H1 (cell line): ENCODE results near the gene WFIKKN1. TPM values are rescaled to one million over a fixed set of nuclear protein-coding genes. Genes with fewer than 3 reads are reported as not detected.

ENCODE experiments used
- CTCF ChIA-PET: fragments of 300-600 bp; sonication (Branson Sonifier 250); formaldehyde crosslinking; loops from one replicate; lab custom pipeline; 2021; ENCODE audit not compliant: partially characterized antibody; lab: Charles Lee
- POLR2A ChIA-PET: fragments of 300-600 bp; sonication (Branson Sonifier 250); formaldehyde crosslinking; loops from one replicate; lab custom pipeline; 2021; ENCODE audit warnings: inconsistent platforms; ENCODE audit not compliant: partially characterized antibody; lab: Charles Lee
- DNase-seq, 2 experiments: peaks; one replicate each; pipeline versions ENCODE4 v3.0.0 to v3.0.0-alpha.2; 2010 to 2022; ENCODE audit warnings: low spot score in 2 of 2, low read depth in 1 of 2, mixed read lengths in 1 of 2
- FAIRE-seq: peaks from 2 replicates; lab custom pipeline; 2011; peaks lifted over from hg19 to GRCh38; lab: Jason Lieb, UNC
- H2AFZ ChIP-seq: 2 replicates; pipeline ENCODE4 v1.8.1; 2012; ENCODE audit warnings: low read length, inconsistent platforms
- H2AK5ac ChIP-seq: 2 replicates; pipeline ENCODE4 v1.6.1; 2013; ENCODE audit warnings: low read depth, low read length
- H2BK120ac ChIP-seq: replicated peaks from 2 replicates; pipeline ENCODE3; 2013; ENCODE audit warnings: low read depth, low read length, inconsistent platforms
- H2BK12ac ChIP-seq: 2 replicates; pipeline ENCODE4 v1.6.1; 2013; ENCODE audit warnings: low read depth, low read length
- H2BK15ac ChIP-seq: 2 replicates; pipeline ENCODE4 v1.6.1; 2013; ENCODE audit warnings: low read length
- H2BK20ac ChIP-seq: 2 replicates; pipeline ENCODE4 v1.6.1; 2013; ENCODE audit warnings: low read length
- H2BK5ac ChIP-seq: 2 replicates; pipeline ENCODE4 v1.6.1; 2013; ENCODE audit warnings: low read depth, low read length
- H3K14ac ChIP-seq: 2 replicates; pipeline ENCODE4 v1.6.1; 2013; ENCODE audit warnings: inconsistent platforms; ENCODE audit not compliant: insufficient read length
- H3K18ac ChIP-seq: 2 replicates; pipeline ENCODE4 v1.6.1; 2013; ENCODE audit warnings: low read length; ENCODE audit errors: extremely low read depth
- H3K23ac ChIP-seq: 2 replicates; pipeline ENCODE4 v1.6.1; 2013; ENCODE audit warnings: inconsistent platforms; ENCODE audit not compliant: insufficient read length
- H3K23me2 ChIP-seq: 2 replicates; pipeline ENCODE4 v1.6.1; 2013; ENCODE audit warnings: low read depth, low read length
- H3K27ac ChIP-seq: 2 replicates; pipeline ENCODE4 v1.6.1; 2011; ENCODE audit warnings: low read depth, low read length, inconsistent platforms
- H3K27me3 ChIP-seq, 4 experiments: replicated peaks in 1 of 4; 1 replicate in 1 of 4; 2 replicates in 3 of 4; pipeline versions ENCODE4 v1.6.1 to v1.8.1; 2011 to 2013; ENCODE audit warnings: low read length in 3 of 4, mild to moderate bottlenecking in 3 of 4, inconsistent platforms in 2 of 4, mixed read lengths in 2 of 4, moderate library complexity in 1 of 4; ENCODE audit not compliant: control insufficient read depth in 3 of 4, insufficient read depth in 3 of 4; ENCODE audit errors: extremely low read depth in 1 of 4
- H3K36me3 ChIP-seq, 4 experiments: 2 replicates each; pipeline versions ENCODE4 v1.6.1 to v1.8.1; 2011 to 2013; ENCODE audit warnings: mild to moderate bottlenecking in 4 of 4, low read length in 3 of 4, moderate library complexity in 2 of 4, control low read depth in 1 of 4, inconsistent platforms in 1 of 4; ENCODE audit not compliant: insufficient read depth in 4 of 4, control insufficient read depth in 2 of 4
- H3K4ac ChIP-seq: replicated peaks from 2 replicates; pipeline ENCODE3; 2013; ENCODE audit warnings: low read length, low read depth, mixed read lengths, inconsistent platforms; ENCODE audit not compliant: insufficient read length
- H3K4me1 ChIP-seq, 4 experiments: replicated peaks in 1 of 4; 1 replicate in 1 of 4; 2 replicates in 3 of 4; pipeline versions ENCODE4 v1.6.1 to v1.8.1; 2011 to 2013; ENCODE audit warnings: low read length in 3 of 4, inconsistent platforms in 2 of 4, mixed read lengths in 1 of 4; ENCODE audit not compliant: insufficient read depth in 4 of 4, control insufficient read depth in 3 of 4
- H3K4me2 ChIP-seq, 2 experiments: 2 replicates each; pipeline versions ENCODE4 v1.6.1 to v1.8.1; 2011 to 2013; ENCODE audit warnings: low read depth in 2 of 2, low read length in 2 of 2, control low read depth in 1 of 2, inconsistent platforms in 1 of 2, mild to moderate bottlenecking in 1 of 2; ENCODE audit not compliant: insufficient read depth in 1 of 2
- H3K4me3 ChIP-seq, 4 experiments: fragments of 200-600, 300-600 bp in 1 of 4; sonication (generic), shearing (Covaris generic), sonication (Bioruptor Twin) in 1 of 4; 2 replicates each; pipeline versions ENCODE4 v1.5.1 to v1.8.1; 2011 to 2016; ENCODE audit warnings: low read length in 4 of 4, low read depth in 3 of 4, control low read depth in 2 of 4, inconsistent platforms in 2 of 4, mild to moderate bottlenecking in 2 of 4, mixed read lengths in 1 of 4, moderate library complexity in 1 of 4; ENCODE audit not compliant: insufficient read depth in 2 of 4; ENCODE audit errors: extremely low read depth in 1 of 4
- H3K56ac ChIP-seq: replicated peaks from 2 replicates; pipeline ENCODE3; 2013; ENCODE audit warnings: low read depth, mild to moderate bottlenecking, mixed read lengths, low read length, inconsistent platforms; ENCODE audit not compliant: insufficient read length
- H3K79me1 ChIP-seq: 2 replicates; pipeline ENCODE4 v1.6.1; 2013; ENCODE audit warnings: low read depth, low read length, control low read depth
- H3K79me2 ChIP-seq, 2 experiments: 2 replicates each; pipeline versions ENCODE4 v1.6.1 to v1.8.1; 2012 to 2013; ENCODE audit warnings: low read length in 2 of 2, mild to moderate bottlenecking in 2 of 2, inconsistent platforms in 1 of 2; ENCODE audit not compliant: insufficient read depth in 2 of 2, control insufficient read depth in 1 of 2
- H3K9ac ChIP-seq, 4 experiments: replicated peaks in 1 of 4; 1 replicate in 1 of 4; 2 replicates in 3 of 4; pipeline versions ENCODE4 v1.6.1 to v1.8.1; 2011 to 2013; ENCODE audit warnings: low read depth in 3 of 4, low read length in 3 of 4, control low read depth in 2 of 4, mild to moderate bottlenecking in 2 of 4, moderate library complexity in 2 of 4, inconsistent platforms in 1 of 4; ENCODE audit errors: extremely low read depth in 1 of 4
- H3K9me3 ChIP-seq, 2 experiments: 2 replicates each; pipeline versions ENCODE4 v1.6.1 to v1.8.1; 2012 to 2013; ENCODE audit warnings: mild to moderate bottlenecking in 2 of 2, moderate library complexity in 2 of 2, control low read depth in 1 of 2, inconsistent platforms in 1 of 2, low read depth in 1 of 2, low read length in 1 of 2, mixed read lengths in 1 of 2; ENCODE audit not compliant: insufficient read depth in 2 of 2
- H4K20me1 ChIP-seq, 2 experiments: replicated peaks in 1 of 2; 2 replicates each; pipeline versions ENCODE3 to v1.8.1; 2011 to 2013; ENCODE audit warnings: inconsistent platforms in 2 of 2, low read length in 2 of 2, mild to moderate bottlenecking in 1 of 2; ENCODE audit not compliant: insufficient read depth in 2 of 2, control insufficient read depth in 1 of 2
- H4K5ac ChIP-seq: 2 replicates; pipeline ENCODE4 v1.6.1; 2013; ENCODE audit warnings: low read length, low read depth, mixed read lengths, inconsistent platforms; ENCODE audit not compliant: insufficient read length
- H4K8ac ChIP-seq: 2 replicates; pipeline ENCODE4 v1.8.0; 2013; ENCODE audit warnings: mild to moderate bottlenecking, moderate library complexity, low read length, inconsistent platforms; ENCODE audit not compliant: insufficient read depth; ENCODE audit errors: extremely low read depth
- H4K91ac ChIP-seq: replicated peaks from 2 replicates; pipeline ENCODE3; 2013; ENCODE audit warnings: low read length, mixed read lengths, inconsistent platforms; ENCODE audit not compliant: insufficient read length
- ASH2L ChIP-seq: fragments of 200-600, 300-600 bp; sonication (generic); IDR thresholded peaks from one replicate; pipeline ENCODE4 v1.7.1; 2017; ENCODE audit warnings: low read length
- BCL11A ChIP-seq, 2 experiments: IDR thresholded peaks; one replicate each; pipeline ENCODE4 v1.6.1; 2011; ENCODE audit warnings: low read depth in 2 of 2, low read length in 2 of 2, mild to moderate bottlenecking in 2 of 2
- BRCA1 ChIP-seq: IDR thresholded peaks from 2 replicates; pipeline ENCODE4 v1.6.1; 2012; ENCODE audit warnings: low read depth, low read length, improper control_type of control experiment
- FOSL1 ChIP-seq: IDR thresholded peaks from 2 replicates; pipeline ENCODE4 v1.6.1; 2011; ENCODE audit warnings: mild to moderate bottlenecking, low read depth, low read length, moderate library complexity; ENCODE audit not compliant: insufficient read depth
- HDAC2 ChIP-seq, 2 experiments: fragments of 300-600 bp in 1 of 2; sonication (generic) in 1 of 2; IDR thresholded peaks; 2 replicates each; pipeline ENCODE4 v1.6.1; 2011 to 2012; ENCODE audit warnings: low read depth in 2 of 2, low read length in 2 of 2, mild to moderate bottlenecking in 2 of 2, moderate library complexity in 2 of 2, borderline replicate concordance in 1 of 2, inconsistent platforms in 1 of 2
- HDAC6 ChIP-seq: IDR thresholded peaks from one replicate; pipeline ENCODE4 v1.7.1; 2012; ENCODE audit warnings: low read depth, mild to moderate bottlenecking, inconsistent platforms, low read length, moderate library complexity
- RNF2 ChIP-seq: fragments of 200-900, 300-1000 bp; sonication (generic); IDR thresholded peaks from 2 replicates; pipeline ENCODE4 v1.7.1; 2016; ENCODE audit warnings: borderline replicate concordance, low read depth, mild to moderate bottlenecking, antibody characterized with exemption, low read length; ENCODE audit not compliant: poor library complexity, severe bottlenecking; ENCODE audit errors: missing control alignments
- SIN3A ChIP-seq, 2 experiments: IDR thresholded peaks in 1 of 2; conservative IDR thresholded peaks in 1 of 2; 2 replicates each; pipeline ENCODE4 v1.6.1; 2011 to 2012; ENCODE audit warnings: low read length in 2 of 2, improper control_type of control experiment in 1 of 2, low read depth in 1 of 2, mild to moderate bottlenecking in 1 of 2
- WGBS, 2 experiments: shearing (Covaris generic) in 1 of 2; methylation state at CpG; one replicate each; pipeline versions ENCODE4 v1.1.6 to v1.1.7; 2013 to 2015; ENCODE audit warnings: low lambda C conversion rate in 2 of 2, mixed read lengths in 2 of 2, inconsistent platforms in 1 of 2, low coverage in 1 of 2, missing lambda C conversion rate in 1 of 2; ENCODE audit not compliant: insufficient replicate concordance in 2 of 2, insufficient coverage in 1 of 2, insufficient read length in 1 of 2; ENCODE audit errors: extremely low coverage in 1 of 2, missing lambda C conversion rate in 1 of 2; 5-methylcytosine and 5-hydroxymethylcytosine counted together
- polyA plus RNA-seq, 7 experiments: library from polyadenylated mRNA; depleted of rRNA in 3 of 7; stranded (reverse) in 5 of 7; unstranded in 2 of 7; fragments of >200 nt in 5 of 7; fragments of 200-250 nt in 2 of 7; gene quantifications; 1 replicate in 5 of 7; 2 replicates in 1 of 7; 4 replicates in 1 of 7; pipeline versions ENCODE4 v1.2.1 to v1.2.3, GENCODE V29; 2011 to 2013; ENCODE audit warnings: missing spikeins in 2 of 7, mixed read lengths in 2 of 7
- total RNA-seq: library from RNA; stranded (reverse); fragmentation: NEBNext Ultra II Directional; extraction: Animal tissue kit (Norgen Biotek cat#: 25700); gene quantifications from 2 replicates; pipeline ENCODE4 v1.2.1, GENCODE V29; 2021
- TF ChIP-seq, protein P1 (sequence below): IDR thresholded peaks from 2 replicates; pipeline ENCODE4 v1.6.1; 2012; ENCODE audit warnings: inconsistent platforms

Gene WFIKKN1
- total and polyA plus RNA-seq, 2 of the 8 experiments (the other 6 are each of a cell fraction or from before 2014, with no cell fraction given): 11.4 to 15.8 TPM

DNA sequence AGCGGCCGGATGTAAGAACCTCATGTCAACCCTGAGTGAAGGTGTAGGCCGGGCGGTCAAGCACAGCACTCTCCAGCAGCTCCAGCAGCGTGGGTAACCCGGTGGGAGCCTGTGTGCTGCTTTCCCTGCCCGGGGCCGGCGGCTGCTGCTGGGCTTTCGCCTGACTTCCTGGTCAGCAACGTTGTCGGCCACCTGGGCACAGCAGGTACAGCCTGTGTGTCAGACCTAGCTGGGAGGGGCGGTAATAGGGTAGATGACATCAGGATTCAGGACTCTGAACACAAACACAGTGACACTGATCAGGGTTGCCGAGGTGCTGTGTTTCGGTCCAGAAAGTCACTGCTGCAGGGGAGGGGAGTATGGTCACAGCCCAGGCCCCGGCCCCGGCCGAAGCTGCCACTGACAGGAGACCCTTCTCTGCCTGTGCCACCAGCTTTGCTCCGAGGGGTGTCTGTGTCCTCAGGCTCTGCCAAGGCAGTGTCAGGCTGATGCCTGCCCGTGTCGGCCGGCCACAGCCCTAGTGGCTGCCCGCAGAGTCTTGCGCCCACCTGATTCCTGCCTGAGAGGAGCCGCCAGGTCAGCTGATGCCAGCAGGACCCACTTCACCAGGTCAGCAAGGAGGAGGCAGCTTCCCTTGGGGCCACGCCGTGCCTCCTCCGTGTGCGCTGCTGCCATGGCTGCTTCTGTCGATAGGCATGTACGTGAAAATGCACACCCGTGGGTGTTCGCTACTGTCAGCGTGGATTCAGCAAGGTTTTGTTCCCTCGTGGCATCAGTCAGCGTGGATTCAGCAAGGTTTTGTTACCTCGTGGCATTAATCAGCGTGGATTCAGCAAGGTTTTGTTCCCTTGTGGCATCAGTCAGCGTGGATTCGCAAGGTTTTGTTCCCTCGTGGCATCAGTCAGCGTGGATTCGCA is 31.7 kb upstream of the WFIKKN1 start:
- Histone ChIP-seq H3K4ac (no peak overlapping the region), H3K79me2 (peaks cover 3 to 5% of the 10 kb centered on the region in 2 experiments; a peak in 2 of 4 replicates), H3K4me1 (peaks cover 0 to 2% (median 0%) of the 10 kb centered on the region in 4 experiments; a peak in 1 of 7 replicates), H4K8ac (no peak overlapping the region; the same call in 1 of the 2 replicates), H4K91ac (no peak overlapping the region), H4K20me1 (peaks cover 10 to 13% of the 10 kb centered on the region in 2 experiments), H3K18ac (no peak overlapping the region), H3K23me2 (no peaks in the 10 kb centered on the region), H3K27ac (no peak overlapping the region), H2BK12ac (no peak overlapping the region), H2BK15ac (no peak overlapping the region), H2BK20ac (no peak overlapping the region), H2BK120ac (no peak overlapping the region), H3K56ac (no peak overlapping the region), H4K5ac (no peak overlapping the region), H3K14ac (no peak overlapping the region), H2BK5ac (0 out of 2 replicates have a peak overlapping the region, but pooled peaks have one; percentile 5), H3K4me3 (no peak overlapping the region), H3K36me3 (peaks cover 0 to 3% (median under 1%) of the 10 kb centered on the region in 4 experiments; a peak in 2 of 8 replicates), H3K4me2 (no peak overlapping the region), H3K23ac (no peak overlapping the region), H2AK5ac (no peak overlapping the region), H3K9me3 (peaks cover 0 to 4% of the 10 kb centered on the region in 2 experiments; a peak in 1 of 4 replicates), H3K9ac (no peak overlapping the region), H3K79me1 (peaks cover 10% of the 10 kb centered on the region; the same call in 1 of the 2 replicates), H2AFZ (no peak overlapping the region), H3K27me3 (peaks cover 0 to 3% (median under 1%) of the 10 kb centered on the region in 4 experiments; a peak in 3 of 7 replicates)
- DNase-seq (no peak), FAIRE-seq (no peak)
- ChIA-PET CTCF (interaction anchor here (0.8 to 3.8 kb wide), 12 partner anchors 11 to 191 kb away, joined by 3 to 35 read pairs (median 4); partner anchors contain the start of gene METTL26), POLR2A (interaction anchor here (1.2 to 2.0 kb wide), 2 partner anchors 9 to 10 kb away, joined by 3 to 5 read pairs; partner anchors contain the start of gene RAB40C)
- WGBS, 2 experiments: 95% methylated on average over 42 of the region's 43 CpGs; no CpG with 5 or more reads in 1 of the 2 experiments
- TF ChIP-seq, protein P1, sequence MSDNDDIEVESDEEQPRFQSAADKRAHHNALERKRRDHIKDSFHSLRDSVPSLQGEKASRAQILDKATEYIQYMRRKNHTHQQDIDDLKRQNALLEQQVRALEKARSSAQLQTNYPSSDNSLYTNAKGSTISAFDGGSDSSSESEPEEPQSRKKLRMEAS: no peak
- no peak for TF ChIP-seq HDAC6
- no peak for TF ChIP-seq ASH2L
- TF ChIP-seq RNF2: no peak
- TF ChIP-seq BRCA1: no peak
- no peak for TF ChIP-seq SIN3A (conservative IDR thresholded peaks at IDR 0.05 in 1 of 2, IDR thresholded peaks at IDR 0.05 in 1 of 2; ENCODE audit: low read depth in 1 of 2, low read length in 2 of 2)
- no peak for TF ChIP-seq FOSL1
- no peak for TF ChIP-seq HDAC2 (IDR thresholded peaks at IDR 0.05; ENCODE audit: borderline replicate concordance in 1 of 2, low read depth in 2 of 2, low read length in 2 of 2)
- no peak for TF ChIP-seq BCL11A (IDR thresholded peaks at IDR 0.05; ENCODE audit: low read depth in 2 of 2, low read length in 2 of 2)
